GM18511 (cell line): ENCODE data around the gene CFAP100.
A peak's percentile ranks its signal among the peaks of the same experiment; 100 is the strongest.

Source experiments
- ATAC-seq: cut with Tn5 transposase; IDR thresholded peaks from one replicate; pipeline ENCODE4 v1.9.1; 2021; ENCODE audit warnings: mild to moderate bottlenecking, moderate library complexity; ENCODE audit not compliant: unreplicated experiment

CFAP100 gene

DNA sequence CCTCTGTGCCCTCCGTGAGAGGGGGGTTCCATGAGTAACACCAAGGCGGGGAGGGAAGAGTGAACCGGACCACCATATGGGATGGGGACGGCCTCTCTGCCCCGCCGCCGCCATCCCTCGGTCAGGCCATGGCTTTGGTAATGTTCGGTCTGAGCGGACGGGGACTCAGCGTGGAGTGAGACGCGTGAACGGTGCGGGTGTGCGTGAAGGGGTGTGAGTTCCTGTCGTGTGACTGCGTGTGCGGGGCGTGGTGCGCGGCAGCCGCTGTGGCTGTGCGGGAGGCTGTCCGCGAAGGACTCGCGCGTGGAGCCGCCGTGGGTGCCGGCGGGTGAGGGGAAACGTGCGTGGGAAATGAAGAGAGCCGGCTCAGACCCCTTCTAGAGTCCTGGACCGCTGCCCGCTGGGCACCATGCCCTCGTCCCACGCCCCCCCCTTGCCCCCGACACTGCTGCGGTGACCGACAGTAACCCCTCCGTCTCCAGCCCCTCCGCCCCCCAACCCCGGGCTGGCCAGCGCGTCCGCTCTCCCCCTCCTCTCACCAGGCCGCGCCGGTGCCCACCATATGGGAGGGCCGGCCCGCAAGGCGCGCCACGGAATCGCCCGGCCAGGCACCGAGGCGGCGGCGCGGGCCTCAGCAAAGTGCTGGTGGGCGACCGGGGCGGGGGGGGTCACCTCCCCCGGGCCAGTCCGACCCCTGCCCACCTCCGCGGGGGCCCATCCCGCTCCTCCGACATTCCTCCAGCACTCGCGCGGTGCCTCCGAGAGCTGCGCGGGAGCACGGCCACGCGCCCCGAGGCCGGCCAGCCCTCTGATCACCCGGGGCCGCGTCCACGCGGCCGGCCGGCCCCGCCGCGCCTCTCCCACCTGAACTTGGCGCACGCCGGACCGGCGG, 38.1 kb upstream of the CFAP100 start:
- ATAC-seq: no peak

DNA sequence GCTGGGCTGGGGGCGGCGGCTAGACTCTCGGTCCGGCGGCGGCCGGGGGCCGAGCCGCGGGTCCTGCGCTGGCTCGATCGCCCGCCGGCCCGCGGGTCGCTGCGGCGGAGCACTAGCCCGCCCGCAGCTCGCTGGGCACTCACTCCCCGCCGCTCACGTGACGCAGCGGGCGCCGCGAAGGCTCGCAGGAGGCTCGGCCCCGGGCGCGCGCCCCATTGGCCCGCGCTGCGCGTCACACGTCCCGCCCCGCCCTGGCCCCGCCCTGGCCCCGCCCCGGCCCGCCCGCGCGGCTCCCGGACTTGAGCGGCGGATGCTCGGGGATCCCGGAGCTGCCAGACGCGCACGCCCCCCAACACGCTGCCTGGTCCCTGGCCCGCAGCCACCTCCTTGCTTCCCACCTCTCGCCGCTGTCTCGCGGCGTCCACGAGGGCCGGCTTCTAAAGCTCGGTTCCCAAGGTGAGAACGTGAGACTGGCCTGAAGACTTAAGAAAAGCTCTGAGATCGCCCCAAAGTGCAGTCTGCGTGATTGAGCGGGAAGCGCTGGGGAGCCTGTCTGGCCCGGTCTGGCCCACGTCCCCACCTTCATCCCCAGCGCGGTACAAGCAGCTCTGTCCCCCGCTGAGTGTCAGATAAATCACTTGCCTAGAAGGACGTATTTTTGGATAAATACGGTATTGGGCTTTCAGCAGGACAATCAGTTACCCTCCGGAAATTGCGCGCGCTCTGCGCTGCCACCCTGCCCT, 37.2 kb upstream of the CFAP100 start, which contains the start of gene KLF15:
Gene KLF15, minus strand, starts transcription at position 114 of the 743 bp plus-strand sequence. CDS start 4,486 bp downstream, outside the sequence.
- ATAC-seq: peak; percentile 92

DNA sequence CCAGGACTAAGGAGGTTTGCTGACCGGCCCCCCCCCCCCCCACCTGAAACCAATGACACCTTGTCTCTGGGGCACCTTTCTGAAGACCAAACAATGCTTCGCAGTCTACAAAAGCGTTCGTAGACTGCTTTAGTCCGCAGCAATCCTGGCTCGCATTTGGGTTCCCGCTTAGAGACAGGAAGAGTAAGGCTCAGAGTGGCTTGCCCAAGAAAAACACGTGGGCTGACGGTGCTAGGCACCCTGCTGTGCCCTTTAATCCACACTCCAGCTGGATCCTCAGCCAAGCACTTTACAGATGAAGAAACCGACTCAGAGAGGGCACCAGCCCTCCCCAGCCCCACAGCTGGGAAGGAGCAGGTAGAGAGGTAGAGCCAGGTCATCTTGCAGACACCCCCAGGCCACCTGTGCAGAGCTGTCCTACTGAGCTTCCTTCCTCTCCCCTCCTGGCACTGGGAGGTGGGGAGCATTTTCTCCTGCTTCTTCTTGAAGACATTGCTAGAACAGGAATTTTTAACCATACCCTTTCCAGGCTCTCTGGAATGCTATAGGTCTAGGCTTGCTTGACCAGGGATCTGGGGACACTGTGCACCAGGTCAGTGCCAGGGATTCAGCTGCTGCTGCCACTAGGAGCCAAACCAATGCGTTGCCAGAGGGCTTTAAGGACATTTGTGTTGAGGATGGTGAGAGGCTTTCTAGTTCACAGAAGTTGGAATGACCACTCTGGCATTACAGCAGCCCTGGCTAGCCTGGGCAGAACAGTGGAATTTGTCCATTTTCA, 36.5 kb upstream of the CFAP100 start:
- no peak for ATAC-seq

GRCh38 chr3:126358816-126359181, 35.9 kb upstream of the CFAP100 start:
- ATAC-seq: no peak

DNA sequence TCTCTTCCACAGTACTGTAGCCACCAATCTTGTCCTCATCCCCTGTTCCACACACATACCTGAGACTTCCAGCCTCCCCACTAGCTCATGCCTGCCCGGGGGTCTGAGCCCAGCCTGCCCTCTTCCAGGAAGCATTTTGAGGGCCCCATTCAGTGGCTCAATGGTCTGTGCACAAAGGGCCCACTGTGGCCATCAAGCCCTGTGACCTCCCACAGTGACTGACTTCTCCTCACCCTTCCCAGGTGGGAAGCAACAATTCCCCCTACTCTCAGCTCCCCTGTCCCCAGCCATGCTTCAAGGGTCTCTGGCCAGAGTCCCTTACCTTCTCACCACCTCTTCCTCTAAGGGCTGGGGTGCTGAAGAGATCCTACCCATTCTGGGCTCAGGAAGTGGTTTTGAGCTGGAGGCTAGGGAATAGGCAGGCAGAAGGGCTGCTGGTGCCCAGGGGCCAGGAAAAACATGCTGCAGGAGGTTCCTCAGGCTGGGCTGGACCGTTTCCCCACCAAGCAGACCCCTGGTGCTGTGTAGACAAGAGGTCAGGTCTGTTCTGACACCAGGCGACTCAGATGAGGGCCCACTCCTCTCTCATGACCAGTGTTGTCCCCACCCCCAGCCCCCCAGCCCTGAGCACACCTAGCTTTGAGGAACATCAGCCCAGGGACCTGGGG, 34.5 kb upstream of the CFAP100 start:
- no peak for ATAC-seq

GRCh38 chr3:126360714-126361060, 34.0 kb upstream of the CFAP100 start:
- ATAC-seq: no peak

- ATAC-seq: no peak
Measured at GRCh38 chr3:126361211-126361610, 33.5 kb upstream of the CFAP100 start.

GRCh38 chr3:126364130-126364695, 30.5 kb upstream of the CFAP100 start:
- no peak for ATAC-seq

GRCh38 chr3:126364731-126365301, 29.9 kb upstream of the CFAP100 start:
- no peak for ATAC-seq

DNA sequence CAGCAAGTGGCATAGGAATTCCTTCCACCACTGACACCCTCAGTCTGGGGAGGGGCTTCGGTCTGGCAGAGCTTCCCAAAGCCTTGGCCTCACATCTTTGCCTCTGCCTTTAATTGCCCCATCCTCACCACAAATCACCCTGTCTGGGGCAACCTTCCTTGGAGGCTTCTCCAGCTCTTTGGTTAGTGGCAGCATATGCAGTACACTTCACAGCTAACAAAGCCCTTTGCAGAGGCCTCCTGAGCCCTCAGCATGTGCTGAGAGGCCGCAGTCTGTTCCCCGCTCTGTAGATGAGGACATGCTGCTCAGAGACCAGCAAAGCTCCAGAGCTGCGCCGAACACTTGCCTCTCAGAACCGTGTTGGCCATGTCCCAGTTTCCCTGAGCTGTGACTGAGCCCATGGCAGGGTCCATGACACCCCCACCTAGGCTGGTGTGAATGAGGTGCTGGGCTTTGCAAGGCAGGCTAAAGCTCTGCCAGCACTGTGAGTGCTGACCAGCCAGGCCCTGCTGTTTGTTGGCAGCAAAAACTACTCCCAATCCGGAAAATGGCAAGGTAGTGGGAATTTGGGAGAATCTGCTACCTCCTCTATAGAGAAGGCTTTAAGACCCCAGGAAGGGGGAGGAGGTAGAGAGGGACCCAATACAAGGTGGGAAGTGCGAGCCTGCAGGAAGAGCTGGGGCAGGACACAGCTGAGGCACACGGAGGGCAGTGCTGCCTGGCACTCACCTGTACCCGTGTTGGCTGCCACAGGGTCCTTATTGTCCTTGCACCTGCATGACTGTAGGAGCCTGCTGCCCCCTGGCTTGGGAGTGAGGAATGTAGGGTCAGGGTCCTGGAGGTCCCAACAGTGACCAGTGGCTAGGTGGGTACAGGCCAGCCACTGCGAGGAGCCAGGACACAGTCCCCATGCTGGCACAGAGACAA, 29.1 kb upstream of the CFAP100 start:
- ATAC-seq: no peak

- ATAC-seq: no peak
Measured at GRCh38 chr3:126367316-126367805, 27.3 kb upstream of the CFAP100 start.

DNA sequence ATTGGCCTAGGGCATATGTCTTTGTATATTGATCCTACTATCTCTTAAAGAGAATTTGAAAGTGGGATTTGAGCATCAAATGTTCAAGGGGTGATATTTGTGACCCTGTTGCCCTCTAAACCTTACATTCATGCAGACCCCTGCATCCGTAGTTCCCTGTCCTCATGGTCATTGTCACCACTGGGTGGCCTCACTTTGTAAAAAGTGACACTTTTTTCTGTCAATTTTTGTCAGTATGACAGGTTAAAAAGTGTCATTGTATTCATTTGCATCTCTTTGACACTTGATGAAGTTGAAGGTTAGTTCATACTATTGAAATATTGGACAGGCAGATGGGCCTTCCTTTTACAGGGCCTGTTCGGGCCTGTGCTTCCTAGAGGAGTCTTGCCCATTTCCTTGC, 25.2 kb upstream of the CFAP100 start:
- no peak for ATAC-seq

DNA sequence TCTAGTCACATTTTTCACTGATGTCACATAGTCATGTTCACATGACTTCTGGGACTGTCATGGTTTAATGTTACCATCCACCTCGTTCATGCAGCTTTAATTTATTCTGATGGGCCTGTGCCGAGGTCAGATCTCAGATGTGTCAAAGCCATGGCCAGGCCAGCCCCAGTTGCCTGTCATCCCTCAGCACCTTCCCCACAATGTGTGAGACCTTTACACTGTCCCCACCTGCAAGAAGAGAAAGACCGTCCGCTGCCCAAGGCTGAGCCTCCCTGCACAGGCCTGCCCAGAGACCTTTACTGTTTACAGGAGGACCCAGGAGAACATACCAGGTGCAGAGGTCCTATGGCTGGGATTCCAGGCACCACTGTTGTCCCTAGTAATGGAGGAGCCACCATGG, 24.7 kb upstream of the CFAP100 start:
- ATAC-seq: no peak

GRCh38 chr3:126370606-126371005, 24.1 kb upstream of the CFAP100 start:
- ATAC-seq: no peak

- ATAC-seq: no peak
Measured at GRCh38 chr3:126371096-126371705, 23.5 kb upstream of the CFAP100 start.

DNA sequence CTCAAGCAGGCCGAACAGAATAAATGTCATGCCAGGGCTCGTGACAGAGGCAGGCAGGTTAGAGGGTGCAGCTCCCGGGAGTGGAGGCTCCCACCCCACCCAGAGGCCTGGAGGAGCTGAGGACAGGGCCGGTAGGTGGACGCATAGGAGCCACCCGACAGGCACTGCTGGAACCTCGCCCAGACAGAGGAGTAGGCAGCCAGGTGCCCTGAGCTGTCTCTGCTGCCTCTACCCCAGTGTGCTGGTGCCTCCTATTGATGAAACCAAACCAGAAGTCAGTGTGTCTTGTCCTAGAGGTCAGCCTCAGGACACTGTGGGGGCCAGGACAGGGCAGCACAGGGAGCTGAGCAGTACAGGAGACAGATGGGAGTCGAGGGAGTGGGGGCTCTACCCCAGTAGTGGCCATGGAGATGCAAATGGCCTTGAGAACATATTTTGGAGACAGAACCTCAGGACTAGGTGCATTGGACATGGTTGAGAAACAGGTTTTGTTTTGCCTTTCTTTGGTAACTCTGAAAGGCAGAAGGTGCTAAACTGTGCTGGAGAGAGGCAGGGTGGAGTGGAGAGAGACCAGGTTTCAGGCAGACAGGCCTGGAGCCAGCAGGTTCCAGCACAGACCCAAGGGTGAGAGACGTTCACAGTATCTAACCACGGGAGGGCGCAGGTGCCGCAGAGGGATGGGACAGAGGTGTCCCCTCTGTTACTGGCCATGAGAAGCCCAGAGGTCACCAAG, 22.1 kb upstream of the CFAP100 start:
- no peak for ATAC-seq

GRCh38 chr3:126373146-126373613, 21.5 kb upstream of the CFAP100 start:
- no peak for ATAC-seq
